Chondrocyte (in vitro differentiated cells): ENCODE data around the gene MT1G. TPM values are rescaled to one million over a fixed set of nuclear protein-coding genes. Genes with fewer than 3 reads are reported as not detected.

Experiments
- DNase-seq: peaks from one replicate; pipeline ENCODE4 v3.0.0; 2021; ENCODE audit warnings: mixed read lengths, low spot score
- H3K27ac Mint-ChIP-seq: one replicate; pipeline ENCODE4 v1.8.0; 2021; ENCODE audit warnings: mild to moderate bottlenecking, moderate library complexity, mixed read lengths; ENCODE audit not compliant: unreplicated experiment
- H3K27me3 Mint-ChIP-seq: 2 replicates; pipeline ENCODE4 v1.8.0; 2021; ENCODE audit warnings: low read depth, mixed read lengths
- H3K36me3 Mint-ChIP-seq: 2 replicates; pipeline ENCODE4 v1.8.0; 2021; ENCODE audit warnings: low read depth, mixed read lengths
- H3K4me1 Mint-ChIP-seq: 2 replicates; pipeline ENCODE4 v1.8.0; 2021; ENCODE audit warnings: low read depth, mild to moderate bottlenecking, mixed read lengths
- H3K4me3 Mint-ChIP-seq: one replicate; pipeline ENCODE4 v1.8.0; 2021; ENCODE audit warnings: mild to moderate bottlenecking, moderate library complexity, mixed read lengths; ENCODE audit not compliant: unreplicated experiment
- H3K9me3 Mint-ChIP-seq: 2 replicates; pipeline ENCODE4 v1.8.0; 2021; ENCODE audit warnings: low read depth, mixed read lengths
- total RNA-seq: library from RNA; stranded (reverse); gene quantifications from 3 replicates; pipeline ENCODE4 v1.2.1, GENCODE V29; 2021
- TF ChIP-seq, protein P1 (sequence below): fragments of 200-600 bp; sonication (generic); IDR thresholded peaks from 2 replicates; pipeline ENCODE4 v1.5.0; 2021; ENCODE audit warnings: antibody characterized with exemption, mild to moderate bottlenecking, moderate library complexity

Gene MT1G
- total RNA-seq, 1 donor from 2014 or later: 1.1 TPM

DNA sequence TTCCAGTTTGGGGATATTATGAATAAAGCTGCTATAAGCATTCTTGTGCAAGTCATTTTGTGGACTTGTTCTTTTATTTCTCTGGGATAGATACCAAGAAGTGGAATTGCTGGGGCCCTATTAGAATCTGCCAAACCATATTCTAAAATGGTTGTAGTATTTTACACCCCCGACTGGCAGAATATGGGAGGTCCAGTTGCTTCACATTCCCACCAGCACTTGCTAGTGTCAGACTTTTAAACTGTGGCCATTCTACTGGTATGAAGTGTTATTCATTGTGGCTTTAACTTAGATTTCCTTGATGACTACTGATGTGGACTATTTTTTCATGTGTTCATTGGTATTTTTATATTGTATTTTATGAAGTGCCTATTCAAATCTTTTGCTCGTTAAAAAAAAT, 44.0 kb upstream of the MT1G start:
- no peaks in the 10 kb centered on the region for H3K4me1 Mint-ChIP-seq
- H3K9me3 Mint-ChIP-seq: no peaks in the 10 kb centered on the region
- no peak overlapping the region for H3K4me3 Mint-ChIP-seq
- H3K27ac Mint-ChIP-seq: no peak overlapping the region
- H3K27me3 Mint-ChIP-seq: no peaks in the 10 kb centered on the region
- no peak for DNase-seq
- TF ChIP-seq, protein P1, sequence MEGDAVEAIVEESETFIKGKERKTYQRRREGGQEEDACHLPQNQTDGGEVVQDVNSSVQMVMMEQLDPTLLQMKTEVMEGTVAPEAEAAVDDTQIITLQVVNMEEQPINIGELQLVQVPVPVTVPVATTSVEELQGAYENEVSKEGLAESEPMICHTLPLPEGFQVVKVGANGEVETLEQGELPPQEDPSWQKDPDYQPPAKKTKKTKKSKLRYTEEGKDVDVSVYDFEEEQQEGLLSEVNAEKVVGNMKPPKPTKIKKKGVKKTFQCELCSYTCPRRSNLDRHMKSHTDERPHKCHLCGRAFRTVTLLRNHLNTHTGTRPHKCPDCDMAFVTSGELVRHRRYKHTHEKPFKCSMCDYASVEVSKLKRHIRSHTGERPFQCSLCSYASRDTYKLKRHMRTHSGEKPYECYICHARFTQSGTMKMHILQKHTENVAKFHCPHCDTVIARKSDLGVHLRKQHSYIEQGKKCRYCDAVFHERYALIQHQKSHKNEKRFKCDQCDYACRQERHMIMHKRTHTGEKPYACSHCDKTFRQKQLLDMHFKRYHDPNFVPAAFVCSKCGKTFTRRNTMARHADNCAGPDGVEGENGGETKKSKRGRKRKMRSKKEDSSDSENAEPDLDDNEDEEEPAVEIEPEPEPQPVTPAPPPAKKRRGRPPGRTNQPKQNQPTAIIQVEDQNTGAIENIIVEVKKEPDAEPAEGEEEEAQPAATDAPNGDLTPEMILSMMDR: no peak
- H3K36me3 Mint-ChIP-seq: no peaks in the 10 kb centered on the region

DNA sequence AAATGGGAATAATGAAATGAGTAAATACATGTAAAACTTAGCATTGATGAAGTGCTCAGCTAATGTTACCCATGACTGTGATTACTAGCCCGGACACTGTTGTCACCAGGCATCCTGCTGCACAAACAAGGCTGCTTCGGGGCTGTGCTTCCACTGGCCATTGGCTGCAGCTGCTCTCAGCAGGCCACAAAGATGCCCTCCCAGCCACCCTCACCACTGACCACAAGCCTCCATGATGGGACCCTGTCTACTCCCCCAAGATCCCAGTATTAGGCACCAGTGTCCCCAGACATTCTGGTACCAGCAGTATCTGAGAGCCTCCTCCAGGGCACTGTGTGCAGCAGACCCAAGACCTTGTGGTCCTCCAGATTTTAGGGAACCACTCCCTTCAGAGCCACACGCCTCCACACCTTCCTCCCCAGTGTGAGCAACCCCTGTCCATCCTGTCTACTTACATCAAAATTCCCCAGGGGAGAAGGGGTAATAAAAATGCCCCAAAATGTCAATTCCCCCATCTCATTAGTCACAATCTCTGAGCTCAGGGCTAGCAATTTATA, 42.4 kb upstream of the MT1G start:
- no peaks in the 10 kb centered on the region for H3K27me3 Mint-ChIP-seq
- TF ChIP-seq, protein P1: no peak
- no peak for DNase-seq
- H3K27ac Mint-ChIP-seq: no peak overlapping the region
- H3K9me3 Mint-ChIP-seq: no peaks in the 10 kb centered on the region
- no peaks in the 10 kb centered on the region for H3K36me3 Mint-ChIP-seq
- H3K4me3 Mint-ChIP-seq: no peak overlapping the region
- no peaks in the 10 kb centered on the region for H3K4me1 Mint-ChIP-seq

DNA sequence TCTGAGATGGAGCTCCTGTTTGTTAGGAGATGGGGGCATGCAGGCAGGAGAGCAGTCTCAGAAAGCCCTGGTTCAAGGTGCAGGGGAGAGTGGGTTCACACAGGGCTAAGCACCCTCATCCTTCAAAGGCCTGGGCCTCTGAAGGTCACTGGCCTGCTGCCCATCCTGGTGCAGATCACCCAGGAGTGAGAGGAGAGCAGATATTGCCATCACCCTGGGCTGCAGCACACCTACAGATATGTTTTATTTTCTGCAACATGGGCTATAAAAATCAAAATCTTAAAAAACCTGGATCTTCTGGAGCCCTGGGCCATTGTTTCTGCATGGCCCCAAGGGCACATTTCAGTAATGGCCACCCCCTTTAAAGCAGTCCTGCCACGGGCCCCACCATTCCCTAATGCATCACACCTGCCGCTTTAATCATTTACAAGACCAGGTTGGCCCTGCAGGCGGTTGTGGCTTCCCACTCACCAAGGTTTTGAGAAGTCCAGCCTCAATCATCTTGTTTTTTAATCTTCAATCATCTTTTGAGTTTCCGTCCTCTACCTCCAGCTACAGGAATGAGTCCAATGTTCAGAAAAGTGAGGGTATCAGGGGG, 41.7 kb upstream of the MT1G start:
- Mint-ChIP-seq H3K9me3 (no peaks in the 10 kb centered on the region), H3K4me1 (no peaks in the 10 kb centered on the region), H3K27ac (no peak overlapping the region), H3K36me3 (no peaks in the 10 kb centered on the region), H3K27me3 (no peaks in the 10 kb centered on the region), H3K4me3 (no peak overlapping the region)
- TF ChIP-seq, protein P1: no peak
- no peak for DNase-seq

DNA sequence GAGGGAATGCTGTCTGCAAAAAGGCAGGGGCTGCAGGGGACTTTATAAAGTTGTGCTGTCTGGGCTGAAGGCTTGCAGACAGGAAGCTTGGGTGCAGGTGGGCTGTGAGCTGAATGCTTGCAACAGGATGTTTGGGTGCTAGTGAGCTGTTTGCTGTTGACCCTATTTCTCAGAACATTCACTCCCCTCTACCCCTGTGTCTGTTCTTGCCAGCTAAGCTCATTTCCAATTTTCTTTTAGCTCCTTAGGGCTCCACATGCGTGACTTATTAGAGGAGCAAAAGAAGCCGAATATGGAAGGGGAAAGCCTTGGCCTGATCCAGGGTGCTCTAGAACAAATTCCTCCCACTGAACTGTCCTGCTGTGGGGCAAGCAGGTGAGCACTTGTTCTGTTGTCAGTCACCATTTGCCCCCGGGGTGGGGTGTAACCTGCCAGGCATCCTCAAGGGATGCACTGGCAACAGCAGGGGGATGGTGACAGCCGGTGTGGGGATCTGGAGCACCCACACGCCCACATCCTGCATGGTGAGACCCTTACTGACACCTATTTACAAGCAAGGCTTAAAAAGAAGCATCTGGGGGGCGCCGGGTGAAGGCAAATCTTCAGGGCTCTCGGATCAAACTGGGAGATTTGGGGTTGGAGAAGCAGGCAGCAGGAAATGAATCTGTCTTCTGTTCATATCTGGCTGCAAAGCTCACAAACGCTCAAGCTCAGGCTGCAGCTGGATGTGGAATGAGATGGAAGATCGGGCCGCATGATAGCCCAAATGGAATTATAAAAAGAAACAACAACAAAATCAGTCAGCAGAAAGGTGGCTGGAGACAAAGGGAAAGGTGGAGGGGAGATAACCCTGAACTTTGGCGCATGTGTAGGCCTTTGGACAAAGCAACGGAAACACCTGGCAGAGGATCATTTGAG, 40.9 kb upstream of the MT1G start:
- Mint-ChIP-seq H3K4me1 (no peaks in the 10 kb centered on the region), H3K27ac (no peak overlapping the region), H3K9me3 (no peaks in the 10 kb centered on the region), H3K27me3 (no peaks in the 10 kb centered on the region), H3K4me3 (no peak overlapping the region), H3K36me3 (no peaks in the 10 kb centered on the region)
- TF ChIP-seq, protein P1: no peak
- DNase-seq: no peak

DNA sequence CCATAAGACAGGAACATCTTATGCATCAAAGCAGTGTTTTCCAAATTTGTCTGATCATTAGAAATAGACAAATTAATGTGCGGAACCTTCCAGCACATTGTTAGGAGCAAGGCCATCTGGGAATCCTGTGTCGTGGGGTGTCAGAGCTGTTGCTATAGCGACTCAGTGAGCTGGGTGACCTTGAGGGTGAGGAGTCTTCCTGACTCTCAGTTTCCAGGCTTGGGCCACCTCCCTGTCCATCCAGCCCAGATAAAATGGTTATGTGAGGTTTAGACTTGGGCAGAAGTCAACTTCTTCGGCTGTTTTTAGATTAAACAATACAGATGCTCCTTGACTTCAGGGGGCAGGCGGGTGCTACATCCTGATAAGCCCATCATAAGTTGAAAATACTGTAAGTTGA, 35.0 kb upstream of the MT1G start:
- no peak overlapping the region for H3K27ac Mint-ChIP-seq
- H3K9me3 Mint-ChIP-seq: no peaks in the 10 kb centered on the region
- DNase-seq: no peak
- H3K4me3 Mint-ChIP-seq: no peak overlapping the region
- H3K36me3 Mint-ChIP-seq: no peaks in the 10 kb centered on the region
- H3K4me1 Mint-ChIP-seq: peaks cover 10% of the 10 kb centered on the region
- no peaks in the 10 kb centered on the region for H3K27me3 Mint-ChIP-seq
- TF ChIP-seq, protein P1: no peak
